H1 (cell line): ENCODE results near the gene HSH2D. TPM values are rescaled to one million over a fixed set of nuclear protein-coding genes. Genes with fewer than 3 reads are reported as not detected.

Experiments
- BCL11A ChIP-seq, 2 experiments: IDR thresholded peaks; one replicate each; pipeline ENCODE4 v1.6.1; 2011; ENCODE audit warnings: low read depth in 2 of 2, low read length in 2 of 2, mild to moderate bottlenecking in 2 of 2
- FOSL1 ChIP-seq: IDR thresholded peaks from 2 replicates; pipeline ENCODE4 v1.6.1; 2011; ENCODE audit warnings: mild to moderate bottlenecking, low read depth, low read length, moderate library complexity; ENCODE audit not compliant: insufficient read depth
- JUN ChIP-seq: IDR thresholded peaks from 2 replicates; pipeline ENCODE4 v1.6.1; 2011; ENCODE audit warnings: low read depth, mild to moderate bottlenecking, improper control_type of control experiment, low read length
- RXRA ChIP-seq: IDR thresholded peaks from 2 replicates; pipeline ENCODE4 v1.6.1; 2011; ENCODE audit warnings: low read depth, mild to moderate bottlenecking, low read length, moderate library complexity; ENCODE audit not compliant: insufficient read depth
- polyA plus RNA-seq, 7 experiments: library from polyadenylated mRNA; depleted of rRNA in 3 of 7; stranded (reverse) in 5 of 7; unstranded in 2 of 7; fragments of >200 nt in 5 of 7; fragments of 200-250 nt in 2 of 7; gene quantifications; 1 replicate in 5 of 7; 2 replicates in 1 of 7; 4 replicates in 1 of 7; pipeline versions ENCODE4 v1.2.1 to v1.2.3, GENCODE V29; 2011 to 2013; ENCODE audit warnings: missing spikeins in 2 of 7, mixed read lengths in 2 of 7
- total RNA-seq: library from RNA; stranded (reverse); fragmentation: NEBNext Ultra II Directional; extraction: Animal tissue kit (Norgen Biotek cat#: 25700); gene quantifications from 2 replicates; pipeline ENCODE4 v1.2.1, GENCODE V29; 2021
- TF ChIP-seq, protein P1 (sequence below): fragments of 300-600 bp; sonication (generic); IDR thresholded peaks from 2 replicates; pipeline ENCODE4 v1.7.1; 2012; ENCODE audit warnings: low read length, moderate library complexity, mild to moderate bottlenecking, inconsistent platforms; ENCODE audit not compliant: insufficient replicate concordance

HSH2D gene
- total and polyA plus RNA-seq, 2 of the 8 experiments (the other 6 are each of a cell fraction or from before 2014, with no cell fraction given), result 0.67 to 1.6 TPM

GRCh38 chr19:16166417-16166816 is 22.9 kb downstream of the HSH2D start (continued):
- TF ChIP-seq, protein P1, sequence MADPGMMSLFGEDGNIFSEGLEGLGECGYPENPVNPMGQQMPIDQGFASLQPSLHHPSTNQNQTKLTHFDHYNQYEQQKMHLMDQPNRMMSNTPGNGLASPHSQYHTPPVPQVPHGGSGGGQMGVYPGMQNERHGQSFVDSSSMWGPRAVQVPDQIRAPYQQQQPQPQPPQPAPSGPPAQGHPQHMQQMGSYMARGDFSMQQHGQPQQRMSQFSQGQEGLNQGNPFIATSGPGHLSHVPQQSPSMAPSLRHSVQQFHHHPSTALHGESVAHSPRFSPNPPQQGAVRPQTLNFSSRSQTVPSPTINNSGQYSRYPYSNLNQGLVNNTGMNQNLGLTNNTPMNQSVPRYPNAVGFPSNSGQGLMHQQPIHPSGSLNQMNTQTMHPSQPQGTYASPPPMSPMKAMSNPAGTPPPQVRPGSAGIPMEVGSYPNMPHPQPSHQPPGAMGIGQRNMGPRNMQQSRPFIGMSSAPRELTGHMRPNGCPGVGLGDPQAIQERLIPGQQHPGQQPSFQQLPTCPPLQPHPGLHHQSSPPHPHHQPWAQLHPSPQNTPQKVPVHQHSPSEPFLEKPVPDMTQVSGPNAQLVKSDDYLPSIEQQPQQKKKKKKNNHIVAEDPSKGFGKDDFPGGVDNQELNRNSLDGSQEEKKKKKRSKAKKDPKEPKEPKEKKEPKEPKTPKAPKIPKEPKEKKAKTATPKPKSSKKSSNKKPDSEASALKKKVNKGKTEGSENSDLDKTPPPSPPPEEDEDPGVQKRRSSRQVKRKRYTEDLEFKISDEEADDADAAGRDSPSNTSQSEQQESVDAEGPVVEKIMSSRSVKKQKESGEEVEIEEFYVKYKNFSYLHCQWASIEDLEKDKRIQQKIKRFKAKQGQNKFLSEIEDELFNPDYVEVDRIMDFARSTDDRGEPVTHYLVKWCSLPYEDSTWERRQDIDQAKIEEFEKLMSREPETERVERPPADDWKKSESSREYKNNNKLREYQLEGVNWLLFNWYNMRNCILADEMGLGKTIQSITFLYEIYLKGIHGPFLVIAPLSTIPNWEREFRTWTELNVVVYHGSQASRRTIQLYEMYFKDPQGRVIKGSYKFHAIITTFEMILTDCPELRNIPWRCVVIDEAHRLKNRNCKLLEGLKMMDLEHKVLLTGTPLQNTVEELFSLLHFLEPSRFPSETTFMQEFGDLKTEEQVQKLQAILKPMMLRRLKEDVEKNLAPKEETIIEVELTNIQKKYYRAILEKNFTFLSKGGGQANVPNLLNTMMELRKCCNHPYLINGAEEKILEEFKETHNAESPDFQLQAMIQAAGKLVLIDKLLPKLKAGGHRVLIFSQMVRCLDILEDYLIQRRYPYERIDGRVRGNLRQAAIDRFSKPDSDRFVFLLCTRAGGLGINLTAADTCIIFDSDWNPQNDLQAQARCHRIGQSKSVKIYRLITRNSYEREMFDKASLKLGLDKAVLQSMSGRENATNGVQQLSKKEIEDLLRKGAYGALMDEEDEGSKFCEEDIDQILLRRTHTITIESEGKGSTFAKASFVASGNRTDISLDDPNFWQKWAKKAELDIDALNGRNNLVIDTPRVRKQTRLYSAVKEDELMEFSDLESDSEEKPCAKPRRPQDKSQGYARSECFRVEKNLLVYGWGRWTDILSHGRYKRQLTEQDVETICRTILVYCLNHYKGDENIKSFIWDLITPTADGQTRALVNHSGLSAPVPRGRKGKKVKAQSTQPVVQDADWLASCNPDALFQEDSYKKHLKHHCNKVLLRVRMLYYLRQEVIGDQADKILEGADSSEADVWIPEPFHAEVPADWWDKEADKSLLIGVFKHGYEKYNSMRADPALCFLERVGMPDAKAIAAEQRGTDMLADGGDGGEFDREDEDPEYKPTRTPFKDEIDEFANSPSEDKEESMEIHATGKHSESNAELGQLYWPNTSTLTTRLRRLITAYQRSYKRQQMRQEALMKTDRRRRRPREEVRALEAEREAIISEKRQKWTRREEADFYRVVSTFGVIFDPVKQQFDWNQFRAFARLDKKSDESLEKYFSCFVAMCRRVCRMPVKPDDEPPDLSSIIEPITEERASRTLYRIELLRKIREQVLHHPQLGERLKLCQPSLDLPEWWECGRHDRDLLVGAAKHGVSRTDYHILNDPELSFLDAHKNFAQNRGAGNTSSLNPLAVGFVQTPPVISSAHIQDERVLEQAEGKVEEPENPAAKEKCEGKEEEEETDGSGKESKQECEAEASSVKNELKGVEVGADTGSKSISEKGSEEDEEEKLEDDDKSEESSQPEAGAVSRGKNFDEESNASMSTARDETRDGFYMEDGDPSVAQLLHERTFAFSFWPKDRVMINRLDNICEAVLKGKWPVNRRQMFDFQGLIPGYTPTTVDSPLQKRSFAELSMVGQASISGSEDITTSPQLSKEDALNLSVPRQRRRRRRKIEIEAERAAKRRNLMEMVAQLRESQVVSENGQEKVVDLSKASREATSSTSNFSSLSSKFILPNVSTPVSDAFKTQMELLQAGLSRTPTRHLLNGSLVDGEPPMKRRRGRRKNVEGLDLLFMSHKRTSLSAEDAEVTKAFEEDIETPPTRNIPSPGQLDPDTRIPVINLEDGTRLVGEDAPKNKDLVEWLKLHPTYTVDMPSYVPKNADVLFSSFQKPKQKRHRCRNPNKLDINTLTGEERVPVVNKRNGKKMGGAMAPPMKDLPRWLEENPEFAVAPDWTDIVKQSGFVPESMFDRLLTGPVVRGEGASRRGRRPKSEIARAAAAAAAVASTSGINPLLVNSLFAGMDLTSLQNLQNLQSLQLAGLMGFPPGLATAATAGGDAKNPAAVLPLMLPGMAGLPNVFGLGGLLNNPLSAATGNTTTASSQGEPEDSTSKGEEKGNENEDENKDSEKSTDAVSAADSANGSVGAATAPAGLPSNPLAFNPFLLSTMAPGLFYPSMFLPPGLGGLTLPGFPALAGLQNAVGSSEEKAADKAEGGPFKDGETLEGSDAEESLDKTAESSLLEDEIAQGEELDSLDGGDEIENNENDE, result no peak
- TF ChIP-seq JUN (no peak), RXRA (no peak), FOSL1 (no peak), BCL11A (IDR thresholded peaks at IDR 0.05; ENCODE audit: low read depth in 2 of 2, low read length in 2 of 2) (no peak)
